Liver (tissue), 9 donors: ENCODE results near the gene HAUS8. TPM values are rescaled to one million over a fixed set of nuclear protein-coding genes. Genes with fewer than 3 reads are reported as not detected.
A peak's percentile ranks its signal among the peaks of the same experiment; 100 is the strongest.

Experiments
- DNase-seq: peaks from one replicate; pipeline ENCODE4 v3.0.0-alpha.2; 2017; ENCODE audit warnings: low spot score
- H3K27ac ChIP-seq, 2 donors: one replicate each; pipeline ENCODE4 v1.7.0; 2013; ENCODE audit warnings: inconsistent platforms in 2 of 2, low read length in 2 of 2, control low read depth in 1 of 2, low read depth in 1 of 2, mild to moderate bottlenecking in 1 of 2
- H3K27me3 ChIP-seq, 4 donors: one replicate each; pipeline versions ENCODE4 v1.6.1 to v1.7.0; 2013; ENCODE audit warnings: low read length in 3 of 4, inconsistent platforms in 1 of 4, mild to moderate bottlenecking in 1 of 4, moderate library complexity in 1 of 4; ENCODE audit not compliant: control insufficient read depth in 4 of 4, insufficient read depth in 4 of 4
- H3K36me3 ChIP-seq, 4 donors: one replicate each; pipeline versions ENCODE4 v1.6.1 to v1.7.0; 2013; ENCODE audit warnings: low read length in 3 of 4, mild to moderate bottlenecking in 3 of 4, low read depth in 1 of 4, moderate library complexity in 1 of 4; ENCODE audit not compliant: control insufficient read depth in 4 of 4, insufficient read depth in 3 of 4
- H3K4me1 ChIP-seq, 4 donors: one replicate each; pipeline versions ENCODE4 v1.6.1 to v1.7.0; 2013; ENCODE audit warnings: low read length in 3 of 4, mild to moderate bottlenecking in 3 of 4, moderate library complexity in 1 of 4; ENCODE audit not compliant: control insufficient read depth in 4 of 4, insufficient read depth in 4 of 4
- H3K4me3 ChIP-seq, 3 donors: one replicate each; pipeline versions ENCODE4 v1.6.1 to v1.7.0; 2013; ENCODE audit warnings: low read length in 3 of 3, control low read depth in 1 of 3, low read depth in 1 of 3, mild to moderate bottlenecking in 1 of 3
- H3K9ac ChIP-seq, 2 donors: one replicate each; pipeline ENCODE4 v1.7.0; 2013; ENCODE audit warnings: low read length in 2 of 2, mild to moderate bottlenecking in 2 of 2, moderate library complexity in 2 of 2, control low read depth in 1 of 2, low read depth in 1 of 2
- H3K9me3 ChIP-seq, 4 donors: one replicate each; pipeline versions ENCODE4 v1.6.1 to v1.7.0; 2013; ENCODE audit warnings: low read length in 3 of 4; ENCODE audit not compliant: control insufficient read depth in 4 of 4
- ATF3 ChIP-seq: IDR thresholded peaks from 2 replicates; pipeline ENCODE4 v1.6.1; 2016; ENCODE audit warnings: antibody characterized with exemption
- EGR1 ChIP-seq, 2 donors: IDR thresholded peaks; 2 replicates each; pipeline ENCODE4 v1.6.1; 2016 to 2018; ENCODE audit warnings: antibody characterized with exemption in 2 of 2, low read depth in 2 of 2
- FOXA2 ChIP-seq: IDR thresholded peaks from 2 replicates; pipeline ENCODE4 v1.6.1; 2016; ENCODE audit warnings: antibody characterized with exemption
- GABPA ChIP-seq, 2 donors: IDR thresholded peaks in 1 of 2; conservative IDR thresholded peaks in 1 of 2; 2 replicates each; pipeline ENCODE4 v1.6.1; 2016; ENCODE audit warnings: antibody characterized with exemption in 2 of 2, mild to moderate bottlenecking in 1 of 2, moderate library complexity in 1 of 2
- HNF4G ChIP-seq: IDR thresholded peaks from 2 replicates; pipeline ENCODE4 v1.6.1; 2016; ENCODE audit warnings: antibody characterized with exemption
- MAX ChIP-seq: IDR thresholded peaks from 2 replicates; pipeline ENCODE4 v1.6.1; 2016; ENCODE audit warnings: antibody characterized with exemption
- NR2F2 ChIP-seq: IDR thresholded peaks from 2 replicates; pipeline ENCODE4 v1.6.1; 2016; ENCODE audit warnings: antibody characterized with exemption
- RAD21 ChIP-seq, 2 donors: IDR thresholded peaks; 2 replicates each; pipeline ENCODE4 v1.6.1; 2016; ENCODE audit warnings: antibody characterized with exemption in 2 of 2, mild to moderate bottlenecking in 2 of 2
- RXRA ChIP-seq, 2 donors: IDR thresholded peaks; 2 replicates each; pipeline ENCODE4 v1.6.1; 2017 to 2018; ENCODE audit warnings: antibody characterized with exemption in 2 of 2, mild to moderate bottlenecking in 1 of 2
- SP1 ChIP-seq: IDR thresholded peaks from 2 replicates; pipeline ENCODE4 v1.6.1; 2018; ENCODE audit warnings: antibody characterized with exemption, mild to moderate bottlenecking
- TAF1 ChIP-seq: conservative IDR thresholded peaks from 2 replicates; pipeline ENCODE4 v1.6.1; 2016; ENCODE audit warnings: antibody characterized with exemption, mild to moderate bottlenecking
- ZBTB33 ChIP-seq: IDR thresholded peaks from 2 replicates; pipeline ENCODE4 v1.6.1; 2016; ENCODE audit warnings: antibody characterized with exemption
- WGBS: extraction: QIAGEN DNeasy Blood & Tissue Kit; methylation state at CpG from one replicate; pipeline ENCODE4 v1.1.7; 2013; 5-methylcytosine and 5-hydroxymethylcytosine counted together
- polyA plus RNA-seq, 2 donors: library from polyadenylated mRNA; stranded (reverse) in 1 of 2; unstranded in 1 of 2; fragments of 200-250 nt in 1 of 2; fragments of >200 nt in 1 of 2; fragmentation: Nextera tagmentation in 1 of 2; extraction: Ambion mirVana in 1 of 2; gene quantifications; one replicate each; pipeline versions ENCODE4 v1.2.1 to v1.2.3, GENCODE V29; 2013 to 2015
- total RNA-seq, 2 donors: library from RNA; depleted of rRNA; stranded (reverse); fragments of >200 nt; gene quantifications; one replicate each; pipeline ENCODE4 v1.2.3, GENCODE V29; 2014
- donor health status: healthy.
- donor health status: healthy.
- donor health status: healthy.
- donor health status: healthy.
- donor health status: healthy.

Gene HAUS8
- total and polyA plus RNA-seq, 4 donors: 3.3 to 5.7 (median 3.8) TPM

GRCh38 chr19:17091758-17092333 is 16.6 kb upstream of the HAUS8 start:
- Histone ChIP-seq H3K27me3 (no peaks in the 10 kb centered on the region), H3K27ac (peak overlapping the region; percentile 0 to 25), H3K9ac (no peak overlapping the region), H3K4me1 (peaks cover 0 to 3% (median 3%) of the 10 kb centered on the region in 4 donors), H3K4me3 (no peak overlapping the region), H3K36me3 (peaks cover 0 to 4% (median 0%) of the 10 kb centered on the region in 4 donors), H3K9me3 (no peaks in the 10 kb centered on the region)
- no peak for DNase-seq
- TF ChIP-seq ZBTB33 (no peak), GABPA (IDR thresholded peaks at IDR 0.05 in 1 of 2, conservative IDR thresholded peaks at IDR 0.05 in 1 of 2) (no peak), RXRA (IDR thresholded peaks at IDR 0.05) (no peak), HNF4G (no peak), NR2F2 (no peak)
- WGBS: 70% methylated on average over 15 of the region's 15 CpGs

GRCh38 chr19:17090583-17090982 is 15.3 kb upstream of the HAUS8 start:
- H3K9me3 ChIP-seq: no peaks in the 10 kb centered on the region
- no peak for TF ChIP-seq MAX
- TF ChIP-seq RXRA (IDR thresholded peaks at IDR 0.05): no peak
- TF ChIP-seq SP1: no peak
- TF ChIP-seq FOXA2: no peak
- no peak for DNase-seq
- WGBS: 81% methylated on average over 9 of the region's 9 CpGs
- H3K4me1 ChIP-seq: peaks cover 0 to 3% (median 2%) of the 10 kb centered on the region in 4 donors
- H3K27me3 ChIP-seq: no peaks in the 10 kb centered on the region
- no peak overlapping the region for H3K4me3 ChIP-seq
- no peak overlapping the region for H3K9ac ChIP-seq
- peak overlapping the region; percentile 9 to 37 for H3K27ac ChIP-seq
- H3K36me3 ChIP-seq: peaks cover 0 to 4% (median under 1%) of the 10 kb centered on the region in 4 donors

GRCh38 chr19:17088552-17088951 is 13.3 kb upstream of the HAUS8 start:
- no peak overlapping the region for H3K9ac ChIP-seq
- no peaks in the 10 kb centered on the region for H3K27me3 ChIP-seq
- H3K36me3 ChIP-seq: peaks cover 0 to 4% (median under 1%) of the 10 kb centered on the region in 4 donors
- H3K4me1 ChIP-seq: peaks cover 0 to 3% (median 2%) of the 10 kb centered on the region in 4 donors
- H3K4me3 ChIP-seq: no peak overlapping the region
- WGBS: 75% methylated on average over 5 of the region's 5 CpGs
- TF ChIP-seq RXRA (IDR thresholded peaks at IDR 0.05) (peak in 1 of 2 donors; percentile 7), SP1 (no peak)
- peak overlapping the region in 1 of 2 donors; percentile 15 for H3K27ac ChIP-seq
- no peak for DNase-seq
- no peaks in the 10 kb centered on the region for H3K9me3 ChIP-seq

GRCh38 chr19:17086834-17087233 is 11.6 kb upstream of the HAUS8 start:
- Histone ChIP-seq H3K27me3 (no peaks in the 10 kb centered on the region), H3K36me3 (peaks cover 0 to 4% (median under 1%) of the 10 kb centered on the region in 4 donors), H3K4me1 (peaks cover 0 to 4% (median 1%) of the 10 kb centered on the region in 4 donors), H3K9me3 (no peaks in the 10 kb centered on the region), H3K27ac (no peak overlapping the region), H3K9ac (no peak overlapping the region), H3K4me3 (no peak overlapping the region)
- 94% methylated on average over 6 of the region's 6 CpGs for WGBS
- DNase-seq: no peak
- no peak for TF ChIP-seq RAD21 (IDR thresholded peaks at IDR 0.05)
- no peak for TF ChIP-seq ZBTB33
- no peak for TF ChIP-seq EGR1 (IDR thresholded peaks at IDR 0.05; ENCODE audit: low read depth in 2 of 2)
- TF ChIP-seq FOXA2: no peak
- no peak for TF ChIP-seq RXRA (IDR thresholded peaks at IDR 0.05)
- no peak for TF ChIP-seq ATF3
- no peak for TF ChIP-seq TAF1
- TF ChIP-seq GABPA (IDR thresholded peaks at IDR 0.05 in 1 of 2, conservative IDR thresholded peaks at IDR 0.05 in 1 of 2): no peak
